WTC11 (cell line): ENCODE data around the gene RASAL2.

ENCODE experiments used
- CTCF ChIP-seq: fragments of 200-600 bp; IDR thresholded peaks from 2 replicates; pipeline ENCODE4 v1.8.0; 2022; ENCODE audit warnings: antibody characterized with exemption
- MAX ChIP-seq: sonication (generic); formaldehyde crosslinking; IDR thresholded peaks from 2 replicates; pipeline ENCODE4 v1.8.0; 2022; ENCODE audit warnings: mild to moderate bottlenecking, missing genetic modification reagents
- NFATC4 ChIP-seq: fragments of 250-450 bp; sonication (Bioruptor Pico); IDR thresholded peaks from 2 replicates; pipeline ENCODE4 v1.9.0; 2021; ENCODE audit warnings: mild to moderate bottlenecking
- PRDM15 ChIP-seq: sonication (generic); formaldehyde crosslinking; IDR thresholded peaks from 2 replicates; pipeline ENCODE4 v1.8.0; 2022; ENCODE audit warnings: missing genetic modification reagents
- RELA ChIP-seq: sonication (generic); formaldehyde crosslinking; IDR thresholded peaks from 2 replicates; pipeline ENCODE4 v1.8.1; 2022; ENCODE audit warnings: missing genetic modification reagents, mild to moderate bottlenecking, borderline replicate concordance
- SP1 ChIP-seq: sonication (generic); formaldehyde crosslinking; conservative IDR thresholded peaks from 2 replicates; pipeline ENCODE4 v1.8.1; 2022; ENCODE audit warnings: missing genetic modification reagents
- USF2 ChIP-seq: sonication (generic); formaldehyde crosslinking; IDR thresholded peaks from 2 replicates; pipeline ENCODE4 v1.8.1; 2023; ENCODE audit warnings: mild to moderate bottlenecking, missing genetic modification reagents, moderate library complexity

- TF ChIP-seq CTCF, result no peak
- no peak for TF ChIP-seq NFATC4
- no peak for TF ChIP-seq PRDM15
- no peak for TF ChIP-seq USF2
- no peak for TF ChIP-seq RELA (CRISPR knock-in tag)
- no peak for TF ChIP-seq SP1
- no peak for TF ChIP-seq MAX (CRISPR knock-in tag)
Measured at GRCh38 chr1:178467837-178468236, 373.9 kb downstream of the RASAL2 start.
